Right cardiac atrium (tissue), 5 donors: ENCODE measurements around the gene C1orf122. TPM values are rescaled to one million over a fixed set of nuclear protein-coding genes. Genes with fewer than 3 reads are reported as not detected.

Experiments
- ATAC-seq, 2 donors: fragments of 200-7000 bp; cut with Tn5 transposase; one replicate each; pipeline versions ENCODE4 v1.8.0 to v1.9.1; 2020; ENCODE audit warnings: moderate library complexity in 2 of 2, mild to moderate bottlenecking in 1 of 2
- DNase-seq, 3 donors: peaks; one replicate each; pipeline ENCODE4 v3.0.0-alpha.2; 2020
- H3K27ac ChIP-seq: one replicate; pipeline ENCODE4 v1.5.1; 2013; ENCODE audit warnings: mild to moderate bottlenecking, low read length, control low read depth, moderate library complexity
- H3K27me3 ChIP-seq: one replicate; pipeline ENCODE4 v1.6.1; 2013; ENCODE audit not compliant: control insufficient read depth, insufficient read depth
- H3K4me1 ChIP-seq: one replicate; pipeline ENCODE4 v1.6.1; 2013; ENCODE audit warnings: low read length; ENCODE audit not compliant: control insufficient read depth, insufficient read depth
- H3K4me3 ChIP-seq: one replicate; pipeline ENCODE4 v1.5.1; 2013; ENCODE audit warnings: low read length, control low read depth
- H3K9me3 ChIP-seq: one replicate; pipeline ENCODE4 v1.6.1; 2013; ENCODE audit warnings: low read length; ENCODE audit not compliant: control insufficient read depth
- WGBS: extraction: QIAGEN DNeasy Blood & Tissue Kit; methylation state at CpG from one replicate; pipeline ENCODE4 v1.1.7; 2013; 5-methylcytosine and 5-hydroxymethylcytosine counted together
- intact Hi-C, 4 donors: fragments of 100-400 bp; cut with DNase I; formaldehyde crosslinking; loops; one replicate each; pipeline versions ENCODE4 v1.11.0 to v1.14.0; 2022 to 2023
- long read RNA-seq, 4 donors: library from polyadenylated mRNA; unstranded; transcript quantifications; one replicate each; pipeline ENCODE4 v2.0.0, GENCODE V29; 2020 to 2021
- polyA plus RNA-seq: library from polyadenylated mRNA; stranded (reverse); fragments of 200-250 nt; gene quantifications from one replicate; pipeline ENCODE4 v1.2.3, GENCODE V29; 2013
- total RNA-seq, 4 donors: library from RNA; stranded (reverse); fragmentation: NEBNext Ultra II Directional; extraction: Animal tissue kit (Norgen Biotek cat#: 25700); gene quantifications; one replicate each; pipeline ENCODE4 v1.2.1, GENCODE V29; 2021
- donor health status: healthy with polysubstance abuse.
- donor health status: DM: no; HTN: yes; CAD: no.
- donor health status: DM: no; HTN: no; CAD: no.
- donor health status: DM: no; HTN: yes; CAD: no; lungs with severe emphysema.
- donor health status: DM: yes; HTN: yes; CAD: no.

Gene C1orf122
- total RNA-seq (10 to 100 TPM; 45.5 to 61.2 (median 55.5) TPM), polyA plus RNA-seq (84.0 TPM)
- long read RNA-seq, donor 1, transcript C1orf122-204 (3 exons, 1,234 nt): minor isoform, 14 of 66 reads
- long read RNA-seq, donor 1, transcript C1orf122-202 (2 exons, 2,229 nt): minor isoform, 16 of 66 reads
- long read RNA-seq, donor 1, transcript C1orf122-201 (3 exons, 973 nt): major isoform, 35 of 66 reads
- long read RNA-seq, donor 1, partial matches to known transcripts: 0 of 66 reads
- long read RNA-seq, donor 1, other reads (novel, unspliced or antisense): 1 of 66 reads
- long read RNA-seq, donor 2, transcript C1orf122-204 (3 exons, 1,234 nt): minor isoform, 18 of 78 reads
- long read RNA-seq, donor 2, transcript C1orf122-202 (2 exons, 2,229 nt): minor isoform, 26 of 78 reads
- long read RNA-seq, donor 2, transcript C1orf122-201 (3 exons, 973 nt): major isoform, 32 of 78 reads
- long read RNA-seq, donor 2, partial matches to known transcripts: 2 of 78 reads
- long read RNA-seq, donor 2, other reads (novel, unspliced or antisense): 0 of 78 reads
- long read RNA-seq, donor 3, partial matches to known transcripts: 0 of 1 reads
- long read RNA-seq, donor 3, other reads (novel, unspliced or antisense): 0 of 1 reads
- long read RNA-seq, donor 4, transcript C1orf122-204 (3 exons, 1,234 nt): minor isoform, 5 of 45 reads
- long read RNA-seq, donor 4, transcript C1orf122-201 (3 exons, 973 nt): major isoform, 24 of 45 reads
- long read RNA-seq, donor 4, transcript C1orf122-202 (2 exons, 2,229 nt): minor isoform, 15 of 45 reads
- long read RNA-seq, donor 4, partial matches to known transcripts: 0 of 45 reads
- long read RNA-seq, donor 4, other reads (novel, unspliced or antisense): 1 of 45 reads

DNA sequence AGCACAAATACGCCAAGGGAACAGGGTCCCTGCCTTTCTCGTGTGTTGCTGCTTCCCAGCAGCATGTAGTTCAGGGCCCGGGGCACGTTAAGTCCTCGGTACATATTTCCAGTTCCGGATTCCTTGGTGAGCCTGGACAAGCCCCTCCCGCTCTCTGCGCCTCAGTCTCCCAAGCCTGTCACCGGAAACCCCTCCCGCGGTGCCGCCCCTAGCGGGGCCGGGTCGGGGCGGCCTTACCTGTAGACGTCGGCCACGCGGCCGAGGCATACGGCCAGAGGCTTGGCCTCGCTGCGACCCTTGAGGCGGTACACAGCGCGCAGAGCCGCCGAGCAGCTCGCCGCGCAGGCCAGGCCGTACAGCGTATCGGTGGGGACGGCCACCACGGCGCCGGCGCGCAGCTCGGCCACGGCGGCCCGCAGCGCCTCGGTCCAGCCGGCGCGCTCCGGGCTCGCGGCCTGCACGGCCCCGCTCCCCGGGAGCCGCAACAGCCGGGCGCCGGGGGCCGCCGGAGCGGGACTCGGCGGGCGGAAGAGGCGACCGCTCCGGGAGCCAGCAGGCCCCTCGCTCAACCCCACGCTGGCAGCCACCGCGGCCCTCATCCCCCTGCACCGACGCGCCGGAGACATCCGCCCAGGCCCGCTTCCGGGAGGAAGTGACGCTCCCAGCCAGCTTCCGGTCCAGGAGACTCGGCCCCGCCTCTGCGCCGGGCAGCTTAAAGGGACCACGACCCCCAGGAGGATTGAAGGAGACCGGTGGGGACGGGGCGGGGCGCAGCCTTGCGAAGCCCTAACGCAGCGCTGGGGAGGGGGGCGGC lies at the start of gene C1orf122, which contains the start of gene YRDC:
C1orf122 (plus strand) TSS at position 236 of the 814 bp plus-strand sequence. CDS start 615 bp downstream, outside the sequence.
YRDC (minus strand) TSS at position 654 of the 814 bp plus-strand sequence; CDS start at position 626, 28 bp downstream.
- Histone ChIP-seq H3K27ac (peak within 1 kb of the TSS; percentile 87), H3K4me1 (peaks cover 8% of the 10 kb centered on the region), H3K9me3 (no peaks in the 10 kb centered on the region), H3K27me3 (no peaks in the 10 kb centered on the region), H3K4me3 (peak within 1 kb of the TSS; percentile 88)
- intact Hi-C loops: no loop called here
- DNase-seq: peak; percentile 96 to 98 (median 98)
- peak; percentile 96 for ATAC-seq
- WGBS: under 1% methylated on average over 95 of the region's 95 CpGs

DNA sequence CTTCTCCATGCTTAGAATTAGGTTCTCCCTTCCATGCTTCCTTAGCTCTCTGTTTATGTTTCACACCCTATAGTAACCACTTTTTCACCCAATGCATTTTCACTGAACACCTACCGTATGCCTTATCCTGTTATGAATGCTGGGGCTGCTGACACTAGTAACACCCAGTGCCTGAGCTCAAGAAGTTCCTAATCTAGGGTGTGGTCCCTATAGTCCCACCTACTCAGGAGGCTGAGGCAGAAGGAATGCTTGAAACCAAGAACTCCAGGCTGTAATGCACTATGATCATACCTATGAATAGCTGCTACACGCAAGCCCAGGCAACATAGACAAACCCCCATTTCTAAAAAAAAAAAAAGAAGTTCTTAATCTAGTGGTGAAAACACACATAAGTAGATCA lies 48.1 kb upstream of the C1orf122 start:
- no peak for DNase-seq
- no peak overlapping the region for H3K4me3 ChIP-seq
- ATAC-seq: no peak
- no peak overlapping the region for H3K27ac ChIP-seq
- intact Hi-C loops: no loop called here
- WGBS: 74% methylated on average over 2 of the region's 2 CpGs
- no peaks in the 10 kb centered on the region for H3K4me1 ChIP-seq
- no peaks in the 10 kb centered on the region for H3K9me3 ChIP-seq
- H3K27me3 ChIP-seq: no peaks in the 10 kb centered on the region

DNA sequence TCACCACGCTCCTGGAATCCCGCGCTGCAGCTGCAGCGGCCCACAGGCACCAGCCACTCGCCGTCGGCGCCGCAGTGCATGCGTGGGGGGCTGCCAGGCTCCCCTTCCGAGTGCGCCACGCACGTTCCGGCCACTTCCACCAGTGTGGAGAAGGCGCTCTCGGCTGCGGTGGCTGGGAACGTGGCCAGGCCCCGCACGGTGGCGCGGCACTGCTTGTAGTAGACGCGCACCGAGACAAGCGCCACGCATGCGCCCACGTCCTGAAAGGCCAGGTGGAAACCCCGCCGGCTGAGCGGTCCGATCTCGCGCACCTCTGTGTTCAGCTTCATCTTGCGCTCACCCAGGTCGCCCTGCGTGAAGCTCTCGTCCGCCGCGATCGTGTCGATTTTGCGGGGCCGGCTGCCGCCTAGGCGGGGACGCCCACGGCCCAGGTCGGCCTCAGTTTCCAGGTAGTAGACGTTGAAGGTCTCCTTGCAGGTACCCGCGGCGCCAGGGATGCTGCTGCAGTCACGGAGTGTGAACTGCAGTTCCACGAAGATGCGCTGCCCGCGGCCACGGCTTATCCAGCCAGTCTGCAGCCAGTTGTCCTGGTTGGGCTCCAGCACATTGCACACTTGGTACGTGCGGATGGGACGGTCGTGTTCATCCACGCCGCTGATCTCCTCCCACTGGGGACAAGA lies 46.0 kb upstream of the C1orf122 start:
- DNase-seq (no peak), ATAC-seq (no peak)
- Histone ChIP-seq H3K4me1 (no peaks in the 10 kb centered on the region), H3K27ac (no peak overlapping the region), H3K27me3 (no peaks in the 10 kb centered on the region), H3K4me3 (no peak overlapping the region), H3K9me3 (no peaks in the 10 kb centered on the region)
- WGBS: 45% methylated on average over 68 of the region's 68 CpGs
- intact Hi-C loops: no loop called here

DNA sequence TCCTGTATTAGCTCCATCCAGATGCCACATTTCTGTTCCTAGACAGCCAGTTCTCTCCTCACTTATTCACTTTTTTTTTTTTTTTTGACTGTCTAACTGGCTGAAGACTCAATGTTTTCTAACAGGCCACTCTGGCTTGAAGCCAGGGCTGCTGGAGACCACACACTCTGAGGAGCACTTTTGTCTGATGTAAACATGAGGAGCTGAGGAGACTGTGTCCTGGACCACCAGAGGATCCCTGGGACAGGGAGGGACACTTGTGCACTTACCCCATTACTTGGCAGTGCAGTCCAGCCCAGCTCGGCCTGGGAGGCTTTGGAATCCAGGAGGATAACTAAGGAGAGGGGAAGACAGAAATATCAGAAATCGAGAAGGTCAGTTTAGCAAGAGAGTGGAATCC lies 45.1 kb upstream of the C1orf122 start:
- intact Hi-C loops: no loop called here
- 53% methylated on average over 2 of the region's 2 CpGs for WGBS

DNA sequence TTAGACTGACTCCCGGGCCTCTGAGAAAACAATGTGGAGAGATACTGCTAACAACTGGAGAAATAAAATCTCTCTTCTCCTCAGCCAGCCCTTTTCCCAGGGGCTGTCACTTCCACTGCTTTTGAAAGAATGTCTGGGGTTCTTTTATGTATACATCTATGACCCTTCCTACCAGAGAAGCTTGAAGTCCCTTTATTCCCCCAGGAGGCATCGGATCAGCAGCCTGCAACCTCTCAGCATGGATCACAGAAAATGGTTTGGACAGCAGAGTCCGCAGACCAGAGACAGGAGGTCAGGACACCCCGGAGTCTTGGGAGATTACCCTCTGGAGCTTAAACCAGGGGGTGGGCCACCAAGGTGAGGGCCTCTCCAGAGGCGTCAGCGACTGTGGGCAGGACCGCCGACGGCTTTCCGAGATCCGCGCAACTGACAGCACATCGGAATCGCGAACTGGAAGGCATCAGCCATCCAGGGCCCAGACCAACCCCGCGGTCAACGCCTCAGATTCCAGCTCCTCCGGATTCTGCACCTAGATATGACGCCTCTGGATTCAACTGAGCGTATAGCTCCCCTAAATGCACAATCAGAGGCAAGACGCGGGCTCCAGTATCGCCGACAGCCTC lies 43.7 kb upstream of the C1orf122 start:
- 22% methylated on average over 25 of the region's 25 CpGs for WGBS
- H3K4me1 ChIP-seq: no peaks in the 10 kb centered on the region
- H3K27me3 ChIP-seq: no peaks in the 10 kb centered on the region
- H3K27ac ChIP-seq: no peak overlapping the region
- DNase-seq: no peak
- no peaks in the 10 kb centered on the region for H3K9me3 ChIP-seq
- intact Hi-C loops: no loop called here
- H3K4me3 ChIP-seq: no peak overlapping the region
- no peak for ATAC-seq

More for the DNA sequence above, 45.1 kb upstream of the C1orf122 start:
- ATAC-seq: no peak
- no peaks in the 10 kb centered on the region for H3K27me3 ChIP-seq
- H3K27ac ChIP-seq: no peak overlapping the region
- no peak overlapping the region for H3K4me3 ChIP-seq
- H3K9me3 ChIP-seq: no peaks in the 10 kb centered on the region
- no peaks in the 10 kb centered on the region for H3K4me1 ChIP-seq
- DNase-seq: no peak

DNA sequence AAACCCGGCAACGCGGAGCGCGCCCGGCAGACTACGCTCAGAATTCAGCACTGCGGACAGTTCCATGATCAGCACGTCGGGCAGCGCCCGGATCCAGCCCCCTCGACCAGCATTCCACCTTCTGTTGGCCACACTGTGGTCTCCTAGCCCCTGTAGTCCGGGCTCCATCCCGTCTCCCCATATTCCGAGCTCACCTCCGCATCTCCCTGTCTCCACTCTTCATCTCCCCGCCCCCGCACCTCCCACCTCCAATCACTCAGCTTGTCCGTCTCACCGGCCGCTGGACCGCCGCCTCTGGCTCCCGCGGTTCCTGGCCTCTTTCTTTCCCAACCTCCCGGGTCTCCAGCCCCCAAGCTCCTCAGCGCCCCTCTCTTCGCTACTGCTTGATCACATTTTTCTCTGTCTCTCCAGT lies 43.2 kb upstream of the C1orf122 start:
- Histone ChIP-seq H3K27me3 (no peaks in the 10 kb centered on the region), H3K9me3 (no peaks in the 10 kb centered on the region), H3K4me1 (no peaks in the 10 kb centered on the region), H3K27ac (no peak overlapping the region), H3K4me3 (no peak overlapping the region)
- WGBS: 5% methylated on average over 29 of the region's 29 CpGs
- intact Hi-C loops: no loop called here
- ATAC-seq (peak in 1 of 2 donors; percentile 46), DNase-seq (peak; percentile 31 to 71 (median 60))

DNA sequence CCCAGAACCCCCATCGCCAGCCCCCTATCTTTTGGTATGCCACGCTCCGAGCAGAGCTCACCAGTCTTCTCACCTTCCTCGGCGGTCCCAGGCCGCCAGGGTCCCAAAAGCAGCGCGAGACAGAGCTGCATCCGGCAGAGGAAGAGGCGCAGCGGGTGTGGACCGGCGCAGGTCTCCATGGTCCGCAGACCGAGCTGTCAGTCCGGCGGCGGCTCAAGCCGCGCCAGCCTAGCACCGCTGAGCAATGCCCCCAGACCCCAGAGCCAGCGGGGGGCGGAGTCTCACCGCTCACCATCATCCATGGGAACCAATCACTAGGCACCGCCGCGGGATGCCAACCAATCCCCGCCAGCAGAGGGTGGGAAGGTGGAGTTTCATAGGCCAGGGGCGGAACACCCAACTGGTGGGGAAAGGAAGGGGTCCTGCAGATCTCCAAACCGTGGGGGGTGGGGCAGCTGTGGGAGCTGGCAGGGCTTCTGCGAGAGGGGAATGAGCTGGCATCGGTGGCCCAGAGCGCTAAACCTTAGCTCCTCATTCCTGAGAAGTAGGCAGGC lies 42.6 kb upstream of the C1orf122 start, which contains the start of gene EPHA10:
EPHA10 (minus strand) TSS at position 233 of the 554 bp plus-strand sequence; CDS start at position 179, 54 bp downstream.
- 2% methylated on average over 33 of the region's 33 CpGs for WGBS
- H3K4me1 ChIP-seq: no peaks in the 10 kb centered on the region
- no peaks in the 10 kb centered on the region for H3K9me3 ChIP-seq
- intact Hi-C loops: no loop called here
- no peaks in the 10 kb centered on the region for H3K27me3 ChIP-seq
- no peak within 1 kb of the TSS for H3K27ac ChIP-seq
- DNase-seq (no peak), ATAC-seq (no peak)
- no peak within 1 kb of the TSS for H3K4me3 ChIP-seq

DNA sequence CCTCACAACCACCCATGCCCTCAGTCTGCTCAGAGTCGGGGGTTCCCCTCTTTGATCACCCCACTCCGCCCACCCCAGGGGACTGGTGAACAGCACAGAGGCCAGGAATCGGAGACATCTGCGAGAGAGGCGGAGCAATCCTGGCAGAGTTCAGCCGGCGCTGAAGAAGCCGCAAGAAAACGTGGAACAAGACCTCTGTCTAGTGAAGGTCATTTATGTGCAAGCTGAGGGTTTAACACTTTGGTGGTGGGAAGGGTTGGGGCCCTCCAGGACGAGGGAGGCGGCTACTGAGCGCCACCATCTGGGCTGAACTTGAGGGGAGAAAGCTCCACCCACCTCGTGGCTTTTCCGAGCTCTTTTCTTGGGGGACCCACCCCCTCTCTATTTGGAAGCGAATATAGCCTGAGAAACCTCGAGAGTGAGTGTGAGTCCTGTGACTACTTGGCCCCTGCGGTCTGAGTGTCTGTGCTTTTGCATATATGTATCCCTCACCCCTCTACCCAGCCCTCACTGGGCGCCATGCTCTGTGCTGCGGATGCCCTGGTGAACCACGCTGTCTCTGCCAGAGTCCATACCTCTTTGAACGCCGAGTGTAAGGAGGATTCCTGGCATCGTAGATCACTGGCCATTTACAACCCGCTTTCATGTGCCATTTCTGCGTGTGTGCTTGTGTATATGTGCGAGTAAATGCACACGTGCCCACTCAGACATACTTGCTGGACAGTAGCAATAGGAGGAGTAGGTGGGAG lies 41.5 kb upstream of the C1orf122 start:
- Histone ChIP-seq H3K4me1 (no peaks in the 10 kb centered on the region), H3K27ac (no peak overlapping the region), H3K4me3 (no peak overlapping the region), H3K9me3 (no peaks in the 10 kb centered on the region), H3K27me3 (no peaks in the 10 kb centered on the region)
- 6% methylated on average over 27 of the region's 27 CpGs for WGBS
- intact Hi-C loops: no loop called here
- no peak for ATAC-seq
- DNase-seq: no peak

DNA sequence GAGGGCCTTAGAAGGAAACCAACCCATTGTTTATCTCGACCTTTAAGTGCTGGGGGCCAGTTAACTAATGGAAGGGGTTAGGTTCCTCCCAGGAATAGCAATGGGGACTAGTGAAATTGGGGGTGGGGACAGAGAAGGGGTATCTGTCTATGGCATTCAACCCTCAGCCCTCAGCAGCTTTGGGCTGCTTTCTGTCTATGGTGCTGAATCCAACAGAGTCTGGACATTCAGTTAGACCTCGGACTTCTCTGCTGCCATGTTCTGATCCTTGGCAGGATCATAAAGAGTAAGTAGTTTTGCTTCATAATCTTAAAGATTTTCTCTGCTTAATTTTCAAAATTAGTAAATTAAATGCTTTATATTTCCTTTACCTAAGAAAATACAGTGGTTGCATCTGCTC lies 40.1 kb upstream of the C1orf122 start:
- WGBS: 19% methylated on average over 2 of the region's 2 CpGs
- intact Hi-C loops: no loop called here
- no peaks in the 10 kb centered on the region for H3K27me3 ChIP-seq
- DNase-seq: no peak
- no peak overlapping the region for H3K27ac ChIP-seq
- no peak overlapping the region for H3K4me3 ChIP-seq
- no peak for ATAC-seq
- no peaks in the 10 kb centered on the region for H3K4me1 ChIP-seq
- H3K9me3 ChIP-seq: no peaks in the 10 kb centered on the region
